Right cardiac atrium (tissue), 5 donors: ENCODE results near the gene MAF. TPM values are rescaled to one million over a fixed set of nuclear protein-coding genes. Genes with fewer than 3 reads are reported as not detected.

Experiments used
- ATAC-seq, 2 donors: fragments of 200-7000 bp; cut with Tn5 transposase; one replicate each; pipeline versions ENCODE4 v1.8.0 to v1.9.1; 2020; ENCODE audit warnings: moderate library complexity in 2 of 2, mild to moderate bottlenecking in 1 of 2
- DNase-seq, 3 donors: peaks; one replicate each; pipeline ENCODE4 v3.0.0-alpha.2; 2020
- H3K27ac ChIP-seq: one replicate; pipeline ENCODE4 v1.5.1; 2013; ENCODE audit warnings: mild to moderate bottlenecking, low read length, control low read depth, moderate library complexity
- H3K27me3 ChIP-seq: one replicate; pipeline ENCODE4 v1.6.1; 2013; ENCODE audit not compliant: control insufficient read depth, insufficient read depth
- H3K4me1 ChIP-seq: one replicate; pipeline ENCODE4 v1.6.1; 2013; ENCODE audit warnings: low read length; ENCODE audit not compliant: control insufficient read depth, insufficient read depth
- H3K4me3 ChIP-seq: one replicate; pipeline ENCODE4 v1.5.1; 2013; ENCODE audit warnings: low read length, control low read depth
- H3K9me3 ChIP-seq: one replicate; pipeline ENCODE4 v1.6.1; 2013; ENCODE audit warnings: low read length; ENCODE audit not compliant: control insufficient read depth
- WGBS: extraction: QIAGEN DNeasy Blood & Tissue Kit; methylation state at CpG from one replicate; pipeline ENCODE4 v1.1.7; 2013; 5-methylcytosine and 5-hydroxymethylcytosine counted together
- intact Hi-C, 4 donors: fragments of 100-400 bp; cut with DNase I; formaldehyde crosslinking; loops; one replicate each; pipeline versions ENCODE4 v1.11.0 to v1.14.0; 2022 to 2023
- polyA plus RNA-seq: library from polyadenylated mRNA; stranded (reverse); fragments of 200-250 nt; gene quantifications from one replicate; pipeline ENCODE4 v1.2.3, GENCODE V29; 2013
- total RNA-seq, 4 donors: library from RNA; stranded (reverse); fragmentation: NEBNext Ultra II Directional; extraction: Animal tissue kit (Norgen Biotek cat#: 25700); gene quantifications; one replicate each; pipeline ENCODE4 v1.2.1, GENCODE V29; 2021
- donor health status: healthy with polysubstance abuse.
- donor health status: DM: no; HTN: yes; CAD: no.
- donor health status: DM: no; HTN: no; CAD: no.
- donor health status: DM: no; HTN: yes; CAD: no; lungs with severe emphysema.
- donor health status: DM: yes; HTN: yes; CAD: no.

The MAF gene
- total and polyA plus RNA-seq, 5 donors: 4.3 to 26.6 (median 18.1) TPM

GRCh38 chr16:79589601-79590102, 10.9 kb downstream of the MAF start:
- ATAC-seq (peak; percentile 50 to 72), DNase-seq (peak; percentile 29 to 75 (median 65))
- no peaks in the 10 kb centered on the region for H3K4me1 ChIP-seq
- H3K9me3 ChIP-seq: no peaks in the 10 kb centered on the region
- H3K27ac ChIP-seq: peak overlapping the region; percentile 10
- H3K4me3 ChIP-seq: peak overlapping the region; percentile 86
- WGBS: 8% methylated on average over 43 of the region's 43 CpGs
- intact Hi-C loops: no loop called here
- H3K27me3 ChIP-seq: no peaks in the 10 kb centered on the region

- Histone ChIP-seq H3K9me3 (no peaks in the 10 kb centered on the region), H3K27me3 (peaks cover 2% of the 10 kb centered on the region), H3K4me3 (no peak overlapping the region), H3K27ac (no peak overlapping the region), H3K4me1 (no peaks in the 10 kb centered on the region)
- intact Hi-C loops: no loop called here
- WGBS: 91% methylated on average over 9 of the region's 9 CpGs
- ATAC-seq: no peak
- no peak for DNase-seq
Observed at GRCh38 chr16:79587897-79588296, 12.6 kb downstream of the MAF start.

GRCh38 chr16:79587296-79587695, 13.2 kb downstream of the MAF start:
- intact Hi-C loops: no loop called here
- H3K4me1 ChIP-seq: no peaks in the 10 kb centered on the region
- WGBS: 88% methylated on average over 6 of the region's 6 CpGs

GRCh38 chr16:79582789-79583188, 17.7 kb downstream of the MAF start:
- no peak for DNase-seq
- H3K9me3 ChIP-seq: no peaks in the 10 kb centered on the region
- no peak overlapping the region for H3K27ac ChIP-seq
- 86% methylated on average over 6 of the region's 6 CpGs for WGBS
- ATAC-seq: no peak
- peaks cover 2% of the 10 kb centered on the region for H3K27me3 ChIP-seq
- no peaks in the 10 kb centered on the region for H3K4me1 ChIP-seq
- intact Hi-C loops: no loop called here
- no peak overlapping the region for H3K4me3 ChIP-seq

More at GRCh38 chr16:79587296-79587695, 13.2 kb downstream of the MAF start:
- Histone ChIP-seq H3K9me3 (no peaks in the 10 kb centered on the region), H3K27me3 (peaks cover 2% of the 10 kb centered on the region), H3K27ac (no peak overlapping the region), H3K4me3 (no peak overlapping the region)
- ATAC-seq: no peak
- DNase-seq: no peak

- Histone ChIP-seq H3K9me3 (no peaks in the 10 kb centered on the region), H3K27me3 (peaks cover 2% of the 10 kb centered on the region), H3K4me3 (no peak overlapping the region), H3K4me1 (no peaks in the 10 kb centered on the region), H3K27ac (no peak overlapping the region)
- intact Hi-C loops: no loop called here
- WGBS: 59% methylated on average over 10 of the region's 10 CpGs
- ATAC-seq: no peak
- DNase-seq: no peak
Observed at GRCh38 chr16:79580453-79581191, 19.9 kb downstream of the MAF start.

DNA sequence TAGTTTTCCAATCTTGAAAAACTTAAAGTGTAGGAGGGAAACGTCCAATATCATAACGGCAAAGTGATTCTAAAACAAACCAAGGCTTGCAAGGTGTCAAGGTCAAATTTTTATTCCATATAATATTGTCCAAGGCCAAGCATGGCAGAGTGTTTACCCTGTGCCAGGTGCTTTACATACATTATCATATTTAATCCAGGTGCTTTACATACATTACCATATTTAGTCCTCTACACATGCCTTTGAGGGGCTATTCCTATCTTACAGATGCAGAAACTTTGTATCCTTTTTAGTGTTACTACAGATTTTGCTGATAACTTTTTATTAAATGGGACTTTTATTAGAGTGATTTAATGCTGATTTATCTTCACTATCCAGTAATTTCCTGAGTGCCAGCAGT, 23.9 kb downstream of the MAF start:
- Histone ChIP-seq H3K27ac (no peak overlapping the region), H3K4me1 (peaks cover 3% of the 10 kb centered on the region), H3K27me3 (no peaks in the 10 kb centered on the region), H3K9me3 (no peaks in the 10 kb centered on the region), H3K4me3 (no peak overlapping the region)
- ATAC-seq: no peak
- intact Hi-C loops: no loop called here
- WGBS: 88% methylated on average over 2 of the region's 2 CpGs
- no peak for DNase-seq

- Histone ChIP-seq H3K4me1 (peaks cover 3% of the 10 kb centered on the region), H3K27me3 (no peaks in the 10 kb centered on the region), H3K27ac (no peak overlapping the region), H3K4me3 (no peak overlapping the region), H3K9me3 (no peaks in the 10 kb centered on the region)
- 84% methylated on average over 10 of the region's 10 CpGs for WGBS
- ATAC-seq (no peak), DNase-seq (no peak)
- intact Hi-C loops: no loop called here
Observed at GRCh38 chr16:79573884-79574283, 26.7 kb downstream of the MAF start.

GRCh38 chr16:79573071-79573470, 27.5 kb downstream of the MAF start:
- H3K4me3 ChIP-seq: no peak overlapping the region
- DNase-seq: no peak
- H3K9me3 ChIP-seq: no peaks in the 10 kb centered on the region
- 48% methylated on average over 2 of the region's 2 CpGs for WGBS
- peaks cover 3% of the 10 kb centered on the region for H3K4me1 ChIP-seq
- H3K27ac ChIP-seq: no peak overlapping the region
- intact Hi-C loops: no loop called here
- H3K27me3 ChIP-seq: no peaks in the 10 kb centered on the region
- ATAC-seq: no peak

- intact Hi-C loops: no loop called here
- 47% methylated on average over 9 of the region's 9 CpGs for WGBS
- no peaks in the 10 kb centered on the region for H3K27me3 ChIP-seq
- no peaks in the 10 kb centered on the region for H3K9me3 ChIP-seq
- H3K27ac ChIP-seq: no peak overlapping the region
- peak overlapping the region; percentile 67 for H3K4me3 ChIP-seq
- DNase-seq: no peak
- peaks cover 3% of the 10 kb centered on the region for H3K4me1 ChIP-seq
- no peak for ATAC-seq
Observed at GRCh38 chr16:79571903-79572535, 28.5 kb downstream of the MAF start.

- H3K27me3 ChIP-seq: no peaks in the 10 kb centered on the region
- ATAC-seq (peak; percentile 86 to 87), DNase-seq (peak in 1 of 3 donors; percentile 67)
- H3K4me1 ChIP-seq: peaks cover 3% of the 10 kb centered on the region
- intact Hi-C loops: no loop called here
- WGBS: 28% methylated on average over 8 of the region's 8 CpGs
- no peaks in the 10 kb centered on the region for H3K9me3 ChIP-seq
- H3K4me3 ChIP-seq: peak overlapping the region; percentile 67
- peak overlapping the region; percentile 58 for H3K27ac ChIP-seq
Observed at GRCh38 chr16:79571065-79571902, 29.3 kb downstream of the MAF start.

GRCh38 chr16:79564671-79565107, 35.8 kb downstream of the MAF start:
- DNase-seq (no peak), ATAC-seq (no peak)
- no peak overlapping the region for H3K27ac ChIP-seq
- intact Hi-C loops: no loop called here
- no peaks in the 10 kb centered on the region for H3K9me3 ChIP-seq
- no peak overlapping the region for H3K4me3 ChIP-seq
- 90% methylated on average over 6 of the region's 6 CpGs for WGBS
- no peaks in the 10 kb centered on the region for H3K27me3 ChIP-seq
- no peaks in the 10 kb centered on the region for H3K4me1 ChIP-seq
